Endothelial cell of umbilical vein (primary cell): ENCODE measurements around the gene HIVEP3. TPM values are rescaled to one million over a fixed set of nuclear protein-coding genes. Genes with fewer than 3 reads are reported as not detected.
A peak's percentile ranks its signal among the peaks of the same experiment; 100 is the strongest.

Experiments
- BruUV-seq: library from RNA; stranded (reverse); fragments of 400-500 nt; replicated peaks from 2 replicates; lab custom pipeline; 2021; lab: Mats Ljungman, UMichigan
- CTCF ChIA-PET: fragments of 300-600, 350-600 bp; sonication (Branson Sonifier 250); formaldehyde crosslinking; loops from one replicate; lab custom pipeline; 2021; ENCODE audit warnings: antibody characterized with exemption, inconsistent platforms; lab: Charles Lee
- POLR2A ChIA-PET: fragments of 300-600, 350-600 bp; sonication (Branson Sonifier 250); formaldehyde crosslinking; loops from one replicate; lab custom pipeline; 2021; ENCODE audit warnings: antibody characterized with exemption, inconsistent platforms; lab: Charles Lee
- DNase-seq: peaks from one replicate; pipeline ENCODE4 v3.0.0-alpha.2; 2011; ENCODE audit warnings: low read depth, low spot score
- FAIRE-seq: peaks from 2 replicates; lab custom pipeline; 2011; peaks lifted over from hg19 to GRCh38; lab: Jason Lieb, UNC
- H2AFZ ChIP-seq: 2 replicates; pipeline ENCODE4 v1.6.0; 2012; ENCODE audit warnings: low read depth, low read length, control low read depth, inconsistent platforms
- H3K27ac ChIP-seq: 2 replicates; pipeline ENCODE4 v1.5.1; 2011; ENCODE audit warnings: low read depth, mild to moderate bottlenecking, control low read depth, low read length, moderate library complexity; ENCODE audit not compliant: insufficient read depth
- H3K27me3 ChIP-seq, 2 experiments: 2 replicates each; pipeline versions ENCODE4 v1.6.0 to v1.6.1; 2011; ENCODE audit warnings: low read length in 2 of 2, mixed read lengths in 1 of 2; ENCODE audit not compliant: control insufficient read depth in 2 of 2, insufficient read depth in 2 of 2
- H3K36me3 ChIP-seq, 2 experiments: 2 replicates in 1 of 2; 3 replicates in 1 of 2; pipeline ENCODE4 v1.5.1; 2011; ENCODE audit warnings: low read length in 2 of 2, mild to moderate bottlenecking in 1 of 2, moderate library complexity in 1 of 2; ENCODE audit not compliant: control insufficient read depth in 2 of 2, insufficient read depth in 2 of 2; ENCODE audit errors: extremely low read depth in 1 of 2
- H3K4me1 ChIP-seq: 3 replicates; pipeline ENCODE4 v1.5.1; 2011; ENCODE audit warnings: mild to moderate bottlenecking, low read length; ENCODE audit not compliant: control insufficient read depth, insufficient read depth; ENCODE audit errors: extremely low read depth
- H3K4me2 ChIP-seq: 2 replicates; pipeline ENCODE4 v1.6.1; 2011; ENCODE audit warnings: low read length, control low read depth, mixed read lengths; ENCODE audit not compliant: insufficient read depth
- H3K4me3 ChIP-seq, 3 experiments: fragments of 200-600 bp in 1 of 3; sonication (generic), shearing (Covaris generic) in 1 of 3; replicated peaks in 1 of 3; 2 replicates each; pipeline ENCODE4 v1.5.1; 2011 to 2016; ENCODE audit warnings: control low read depth in 3 of 3, low read length in 3 of 3, mild to moderate bottlenecking in 2 of 3, inconsistent platforms in 1 of 3, low read depth in 1 of 3, moderate library complexity in 1 of 3; ENCODE audit not compliant: insufficient read depth in 1 of 3
- H3K79me2 ChIP-seq: 2 replicates; pipeline ENCODE4 v1.6.0; 2012; ENCODE audit warnings: low read length, inconsistent platforms; ENCODE audit not compliant: control insufficient read depth, insufficient read depth
- H3K9ac ChIP-seq: replicated peaks from 2 replicates; pipeline ENCODE3; 2011; ENCODE audit warnings: low read length, control low read depth; ENCODE audit not compliant: insufficient read depth; ENCODE audit errors: extremely low read depth
- H3K9me1 ChIP-seq: replicated peaks from 3 replicates; pipeline ENCODE4 v1.6.0; 2011; ENCODE audit warnings: mild to moderate bottlenecking, low read length; ENCODE audit not compliant: control insufficient read depth, insufficient read depth; ENCODE audit errors: extremely low read depth
- H3K9me3 ChIP-seq: replicated peaks from 2 replicates; pipeline ENCODE4 v1.5.1; 2012; ENCODE audit warnings: low read length, inconsistent platforms; ENCODE audit not compliant: control insufficient read depth, insufficient read depth
- H4K20me1 ChIP-seq: replicated peaks from 2 replicates; pipeline ENCODE3; 2011; ENCODE audit warnings: mild to moderate bottlenecking, low read length; ENCODE audit not compliant: control insufficient read depth, insufficient read depth; ENCODE audit errors: extremely low read depth
- CTCF ChIP-seq, 2 donors: IDR thresholded peaks; 1 replicate in 1 of 2; 2 replicates in 1 of 2; pipeline ENCODE4 v1.5.1; 2011; ENCODE audit warnings: low read length in 2 of 2, mild to moderate bottlenecking in 2 of 2, moderate library complexity in 2 of 2, control low read depth in 1 of 2, inconsistent platforms in 1 of 2, low read depth in 1 of 2; ENCODE audit not compliant: insufficient read depth in 1 of 2; ENCODE audit errors: extremely low read depth in 1 of 2
- EZH2 ChIP-seq: IDR thresholded peaks from 2 replicates; pipeline ENCODE4 v1.6.1; 2012; ENCODE audit warnings: borderline replicate concordance, low read depth, mild to moderate bottlenecking, moderate library complexity, low read length, inconsistent platforms; ENCODE audit not compliant: severe bottlenecking
- FOS ChIP-seq: IDR thresholded peaks from 2 replicates; pipeline ENCODE4 v1.6.1; 2011; ENCODE audit warnings: mild to moderate bottlenecking, low read length, moderate library complexity, borderline replicate concordance; ENCODE audit not compliant: insufficient read depth
- JUN ChIP-seq: IDR thresholded peaks from 2 replicates; pipeline ENCODE4 v1.6.1; 2011; ENCODE audit warnings: borderline replicate concordance, low read depth; ENCODE audit not compliant: insufficient read length, insufficient read depth
- POLR2A ChIP-seq: IDR thresholded peaks from 2 replicates; pipeline ENCODE4 v1.6.1; 2012; ENCODE audit warnings: low read depth, mild to moderate bottlenecking, control low read depth, low read length
- POLR2AphosphoS5 ChIP-seq: IDR thresholded peaks from 2 replicates; pipeline ENCODE4 v1.6.1; 2012; ENCODE audit warnings: low read depth, mild to moderate bottlenecking, control low read depth, low read length, moderate library complexity; ENCODE audit not compliant: insufficient read depth
- dilution Hi-C: fragments of 300-500 bp; cut with MboI; formaldehyde crosslinking; loops from one replicate; pipeline ENCODE4 v1.15.0; 2019; ENCODE audit warnings: low sequenced_read_pairs; ENCODE audit not compliant: extremely low pct_ligation_motif_present
- intact Hi-C: fragments of 100-400 bp; cut with micrococcal nuclease; formaldehyde crosslinking; loops from one replicate; pipeline ENCODE4 v1.10.0; 2022
- polyA plus RNA-seq, 4 experiments: library from polyadenylated mRNA; depleted of rRNA in 3 of 4; stranded (reverse) in 3 of 4; unstranded in 1 of 4; fragments of >200 nt; gene quantifications; 2 replicates each; pipeline versions ENCODE4 v1.2.1 to v1.2.3, GENCODE V29; 2011 to 2012; ENCODE audit warnings: missing spikeins in 1 of 4
- total RNA-seq: library from RNA; stranded (reverse); gene quantifications from 2 replicates; pipeline ENCODE4 v1.2.3, GENCODE V29; 2021

Gene HIVEP3
- total and polyA plus RNA-seq, 2 donors (not counting 3 experiments of a cell fraction or from before 2014, with no cell fraction given), result 3.4 to 4.0 TPM

- H3K9ac ChIP-seq, result peak overlapping the region; percentile 61
- H4K20me1 ChIP-seq, result no peaks in the 10 kb centered on the region
- POLR2A ChIA-PET, result interaction anchor here (0.7 kb wide), 2 partner anchors 9 to 17 kb away, joined by 3 to 7 read pairs; no protein-coding TSS in a partner anchor
- no peak overlapping the region for H2AFZ ChIP-seq
- H3K9me3 ChIP-seq, result no peaks in the 10 kb centered on the region
- no peaks in the 10 kb centered on the region for H3K36me3 ChIP-seq
- peak overlapping the region; percentile 95 for H3K27ac ChIP-seq
- H3K4me1 ChIP-seq, result peaks cover 17% of the 10 kb centered on the region
- H3K27me3 ChIP-seq, result no peaks in the 10 kb centered on the region
- DNase-seq (peak; percentile 64), FAIRE-seq (no peak)
- no peaks in the 10 kb centered on the region for H3K79me2 ChIP-seq
- dilution Hi-C loops, result no loop called here
- no TSS peak for BruUV-seq
- intact Hi-C loops, result loop anchor here (1.0 to 10.0 kb wide), 9 partner anchors 31 to 361 kb away; no protein-coding TSS in a partner anchor
- TF ChIP-seq EZH2, result no peak
- no peak for TF ChIP-seq CTCF (IDR thresholded peaks at IDR 0.05; ENCODE audit: extremely low read depth in 1 of 2, insufficient read depth in 1 of 2, low read depth in 1 of 2, low read length in 2 of 2)
- TF ChIP-seq POLR2A, result no peak
- TF ChIP-seq POLR2AphosphoS5, result peak; percentile 20
- TF ChIP-seq JUN, result peak; percentile 81
- peak; percentile 72 for TF ChIP-seq FOS
- no peaks in the 10 kb centered on the region for H3K9me1 ChIP-seq
- H3K4me3 ChIP-seq, result no peak overlapping the region
- no peak overlapping the region for H3K4me2 ChIP-seq
- CTCF ChIA-PET, result interaction anchor here (0.9 to 2.9 kb wide), 29 partner anchors 8 to 365 kb away, joined by 3 to 37 read pairs (median 4); no protein-coding TSS in a partner anchor
Observed at GRCh38 chr1:41812453-41812852, 106.3 kb downstream of the HIVEP3 start.
